GM12891 (cell line): Measurements from ENCODE around the gene CALML3.

Experiments
- PAX5 ChIP-seq: IDR thresholded peaks from 2 replicates; pipeline ENCODE4 v1.6.1; 2011; ENCODE audit warnings: low read length, moderate library complexity, mild to moderate bottlenecking; ENCODE audit not compliant: insufficient read depth, severe bottlenecking
- POLR2A ChIP-seq: IDR thresholded peaks from 2 replicates; pipeline ENCODE4 v1.6.1; 2011; ENCODE audit warnings: low read depth, low read length, control low read depth
- POLR2AphosphoS5 ChIP-seq: IDR thresholded peaks from 2 replicates; pipeline ENCODE4 v1.6.1; 2011; ENCODE audit warnings: low read depth, low read length, control low read depth
- POU2F2 ChIP-seq: IDR thresholded peaks from 2 replicates; pipeline ENCODE4 v1.6.1; 2011; ENCODE audit warnings: low read depth, mild to moderate bottlenecking, control low read depth, low read length, moderate library complexity
- SPI1 ChIP-seq: IDR thresholded peaks from 2 replicates; pipeline ENCODE4 v1.6.1; 2011; ENCODE audit warnings: low read depth, low read length, control low read depth
- TAF1 ChIP-seq: IDR thresholded peaks from 2 replicates; pipeline ENCODE4 v1.6.1; 2011; ENCODE audit warnings: low read depth, low read length, control low read depth

DNA sequence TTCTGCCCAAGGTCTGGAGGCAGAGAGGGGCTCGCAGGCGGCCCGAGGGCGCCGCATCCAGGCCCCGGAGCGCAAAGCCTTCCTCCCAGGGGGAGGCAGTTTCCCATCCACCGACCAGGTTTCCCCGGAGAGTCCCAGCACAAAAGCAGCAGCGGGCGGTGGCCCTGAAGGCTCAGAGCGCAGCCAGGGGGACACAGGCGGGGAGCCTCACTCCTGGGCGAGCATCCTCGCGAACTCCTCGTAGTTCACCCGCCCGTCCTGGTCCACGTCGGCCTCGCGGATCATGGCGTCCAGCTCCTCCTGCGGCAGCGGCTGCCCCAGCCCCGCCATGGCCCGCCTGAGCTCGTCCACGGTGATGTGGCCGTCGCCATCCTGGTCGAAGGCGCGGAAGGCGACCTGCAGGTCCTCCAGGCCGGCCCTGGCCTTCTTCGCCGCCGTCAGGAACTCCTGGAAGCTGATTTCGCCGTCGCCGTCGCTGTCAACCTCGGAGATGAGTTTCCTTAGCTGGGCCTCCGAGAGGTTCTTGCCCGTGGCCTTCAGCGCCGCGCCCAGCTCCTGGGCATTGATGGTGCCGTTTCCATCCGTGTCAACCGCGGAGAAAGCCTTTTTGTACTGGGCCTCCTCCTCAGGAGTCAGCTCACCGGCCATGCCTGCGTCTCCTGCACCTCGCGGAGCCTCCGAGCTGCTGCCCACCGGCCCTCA lies 25.8 kb upstream of the CALML3 start:
- TF ChIP-seq POLR2A = no peak
- TF ChIP-seq POLR2AphosphoS5 = no peak
- no peak for TF ChIP-seq TAF1
- no peak for TF ChIP-seq SPI1
- TF ChIP-seq PAX5 = no peak
- no peak for TF ChIP-seq POU2F2
